HG03097 (cell line): ENCODE results near the gene UBL5.

Experiments used
- ATAC-seq: cut with Tn5 transposase; IDR thresholded peaks from one replicate; pipeline ENCODE4 v1.9.1; 2021; ENCODE audit not compliant: unreplicated experiment, low FRiP score

UBL5 gene

GRCh38 chr19:9848762-9849161 is 21.0 kb downstream of the UBL5 start:
- ATAC-seq, result no peak

GRCh38 chr19:9849791-9850190 is 22.1 kb downstream of the UBL5 start:
- ATAC-seq, result no peak

- no peak for ATAC-seq
Measured at GRCh38 chr19:9850235-9850959, 22.7 kb downstream of the UBL5 start.

- no peak for ATAC-seq
Measured at GRCh38 chr19:9854282-9854846, 26.6 kb downstream of the UBL5 start.

GRCh38 chr19:9856609-9857008 is 28.9 kb downstream of the UBL5 start:
- ATAC-seq, result no peak

DNA sequence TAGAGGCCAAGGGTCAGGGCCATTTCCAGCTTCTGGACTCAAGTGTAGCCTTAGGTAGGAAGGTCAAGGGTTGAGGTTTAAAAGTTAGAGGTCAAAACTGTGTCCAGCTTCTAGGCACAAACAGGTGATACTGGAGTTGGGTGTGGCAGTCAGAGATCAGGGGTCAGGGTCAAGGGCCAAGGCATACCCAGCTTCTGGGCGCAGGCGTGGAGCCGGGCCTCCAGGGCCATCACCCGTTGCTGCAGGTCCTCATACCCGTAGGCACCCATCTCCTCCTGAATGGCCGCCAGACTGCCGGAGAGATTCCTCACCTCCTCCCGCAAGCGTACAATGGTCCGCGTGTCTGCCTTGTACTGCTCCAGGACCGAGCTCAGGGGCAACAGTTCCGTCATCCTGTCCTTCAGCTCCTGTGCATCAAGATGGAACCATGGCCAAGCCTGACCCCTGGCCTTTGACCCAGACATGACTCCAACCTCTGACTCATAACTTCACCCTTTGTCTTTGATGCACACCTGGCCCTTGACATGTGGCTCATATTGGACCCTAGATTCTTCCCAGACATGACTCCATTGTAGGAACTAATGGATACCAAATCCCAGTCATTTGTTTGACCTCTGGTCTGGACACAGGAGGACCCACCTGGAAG is 29.5 kb downstream of the UBL5 start:
- no peak for ATAC-seq

GRCh38 chr19:9857920-9858746 is 30.4 kb downstream of the UBL5 start:
- no peak for ATAC-seq

DNA sequence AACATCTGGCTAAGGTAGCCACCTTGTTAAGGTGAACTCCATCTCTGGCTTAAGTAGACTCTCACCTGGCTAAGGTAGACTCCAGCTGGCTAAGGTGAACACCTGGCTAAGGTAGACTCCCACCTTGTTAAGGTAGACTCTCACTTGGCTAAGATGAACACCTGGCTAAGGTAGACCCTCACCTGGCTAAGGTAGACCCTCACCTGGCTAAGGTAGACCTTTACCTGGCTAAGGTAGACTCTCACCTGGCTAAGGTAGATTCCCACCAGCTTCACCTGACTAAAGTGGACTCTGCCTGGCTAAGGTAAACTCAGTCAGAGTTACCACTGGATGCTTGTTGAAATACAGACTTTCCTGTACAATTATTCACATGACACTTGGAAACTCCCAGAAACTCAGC is 31.0 kb downstream of the UBL5 start:
- ATAC-seq, result no peak

- ATAC-seq, result no peak
Measured at GRCh38 chr19:9860407-9860806, 32.7 kb downstream of the UBL5 start.

DNA sequence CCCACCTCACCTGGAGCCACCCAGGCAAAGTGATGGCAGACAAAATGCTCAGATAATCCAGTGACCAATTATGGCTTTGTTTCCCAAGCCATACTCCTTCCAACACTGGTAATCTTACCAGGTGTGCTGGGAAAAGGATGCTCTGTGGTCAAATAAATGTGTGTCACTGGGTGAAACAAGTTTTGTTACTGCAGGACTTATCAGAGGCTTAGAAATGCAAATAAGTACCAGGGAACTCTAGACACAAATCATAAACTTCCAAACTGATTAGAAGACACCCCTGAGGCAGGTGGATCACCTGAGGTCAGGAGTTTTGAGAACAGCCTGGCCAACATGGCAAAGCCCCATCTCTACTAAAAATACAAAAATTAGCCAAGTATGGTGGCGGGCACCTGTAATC is 33.8 kb downstream of the UBL5 start:
- no peak for ATAC-seq

DNA sequence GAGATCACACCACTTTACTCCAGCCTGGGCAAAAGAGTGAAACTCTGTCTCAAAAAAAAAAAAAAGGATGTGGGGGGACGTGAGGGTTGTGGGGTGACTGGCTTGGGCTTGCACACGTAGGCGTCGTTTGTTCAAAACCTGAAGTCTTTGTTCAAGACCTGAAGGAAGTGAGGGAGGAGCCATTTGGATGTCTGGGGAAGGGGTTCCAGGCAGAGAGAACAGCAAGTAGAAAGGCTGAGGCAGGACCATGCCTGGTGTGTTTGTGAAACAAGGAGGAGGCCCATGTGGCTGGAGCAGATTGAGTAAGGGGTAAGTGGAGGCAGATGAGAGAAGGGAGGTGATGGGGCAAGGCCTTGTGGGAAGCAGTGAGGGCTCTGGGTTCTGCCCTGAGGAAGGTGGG is 35.2 kb downstream of the UBL5 start:
- no peak for ATAC-seq

DNA sequence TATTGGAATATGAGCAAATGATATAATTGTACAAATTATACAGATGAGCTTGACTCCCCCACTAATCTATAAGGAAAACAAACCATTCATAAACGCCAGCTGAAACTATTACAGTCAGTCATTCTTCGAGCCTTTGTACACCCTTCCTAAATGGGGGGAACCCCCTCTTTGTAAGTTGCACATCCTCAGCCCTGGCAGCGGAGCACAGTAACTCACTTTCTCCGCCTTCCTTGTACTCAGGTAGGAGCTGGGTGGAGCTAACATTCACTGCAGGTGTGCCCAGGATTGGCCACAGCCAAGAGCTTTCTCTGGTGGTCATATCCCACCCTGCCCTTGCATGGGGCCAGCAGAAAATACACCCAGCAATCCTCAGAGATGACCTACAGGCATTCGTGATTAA is 36.0 kb downstream of the UBL5 start:
- no peak for ATAC-seq

DNA sequence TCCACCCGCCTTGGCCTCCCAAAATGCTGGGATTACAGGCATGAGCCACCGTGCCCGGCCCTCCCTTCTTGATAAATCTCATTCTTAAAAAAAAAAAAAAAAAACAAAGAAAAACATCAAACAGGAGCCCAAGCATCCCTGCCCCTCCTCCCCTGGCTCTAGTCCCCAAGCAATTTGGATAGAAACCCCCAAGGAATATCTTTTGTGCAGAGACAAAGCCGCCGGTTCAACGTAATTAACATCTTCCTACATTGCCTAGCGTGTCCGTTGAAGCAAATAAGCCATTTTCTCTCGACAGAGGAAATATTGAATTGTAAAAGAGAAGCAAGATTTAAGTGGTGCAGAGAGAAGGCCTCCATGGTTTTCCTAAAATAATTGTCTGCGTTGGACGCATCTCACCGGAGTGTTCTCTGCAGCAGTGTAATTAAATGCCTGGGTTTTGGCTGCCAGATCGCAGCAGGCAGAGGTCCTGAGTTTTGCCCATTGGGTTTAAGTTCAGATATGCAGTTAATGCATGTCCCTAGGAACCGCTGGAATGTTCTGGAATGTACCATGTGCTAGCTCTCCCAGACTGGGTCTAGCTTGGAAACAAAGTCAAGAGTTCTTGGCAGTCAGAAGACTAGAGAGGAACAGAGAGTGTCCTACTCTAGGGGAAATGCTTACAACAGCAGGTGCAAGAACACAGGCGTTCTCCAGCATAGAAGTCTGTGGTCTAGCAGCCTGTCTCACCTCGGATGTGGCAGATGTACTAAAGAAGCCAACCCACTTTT is 38.2 kb downstream of the UBL5 start:
- no peak for ATAC-seq

GRCh38 chr19:9868983-9869617 is 41.4 kb downstream of the UBL5 start:
- no peak for ATAC-seq

DNA sequence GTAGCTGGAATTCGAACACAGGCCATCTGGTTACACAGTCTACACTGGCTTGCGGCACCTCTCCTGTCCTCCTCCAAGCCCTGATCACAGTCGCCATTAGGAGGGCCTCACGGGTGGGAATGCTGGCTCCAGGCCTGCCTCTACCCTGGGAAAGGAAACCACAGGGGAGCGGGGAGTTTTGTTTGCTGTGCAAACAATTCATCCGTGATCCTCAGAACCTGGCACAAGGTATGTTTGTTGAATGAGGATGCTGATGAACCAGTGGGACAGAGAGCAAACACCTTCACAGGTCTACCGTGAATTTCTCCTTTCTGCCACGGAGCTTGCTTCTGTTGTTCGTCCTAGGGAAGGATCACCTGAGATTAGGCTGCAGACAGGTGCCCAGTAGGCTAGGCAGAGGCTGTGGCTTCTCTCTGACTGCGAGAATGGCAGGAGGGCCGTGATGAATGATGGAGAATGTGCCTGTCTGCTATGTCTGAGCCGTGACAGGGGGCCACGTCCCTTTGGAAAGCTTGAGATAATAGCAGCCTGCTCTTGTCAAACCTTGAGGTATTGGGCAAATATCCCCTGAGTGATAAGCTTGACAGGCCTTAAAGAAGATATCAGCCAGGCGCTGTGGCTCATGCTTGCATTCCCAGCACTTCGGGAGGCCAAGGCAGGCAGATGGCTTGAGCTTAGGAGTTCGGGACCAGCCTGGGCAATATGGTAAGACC is 44.1 kb downstream of the UBL5 start:
- no peak for ATAC-seq

DNA sequence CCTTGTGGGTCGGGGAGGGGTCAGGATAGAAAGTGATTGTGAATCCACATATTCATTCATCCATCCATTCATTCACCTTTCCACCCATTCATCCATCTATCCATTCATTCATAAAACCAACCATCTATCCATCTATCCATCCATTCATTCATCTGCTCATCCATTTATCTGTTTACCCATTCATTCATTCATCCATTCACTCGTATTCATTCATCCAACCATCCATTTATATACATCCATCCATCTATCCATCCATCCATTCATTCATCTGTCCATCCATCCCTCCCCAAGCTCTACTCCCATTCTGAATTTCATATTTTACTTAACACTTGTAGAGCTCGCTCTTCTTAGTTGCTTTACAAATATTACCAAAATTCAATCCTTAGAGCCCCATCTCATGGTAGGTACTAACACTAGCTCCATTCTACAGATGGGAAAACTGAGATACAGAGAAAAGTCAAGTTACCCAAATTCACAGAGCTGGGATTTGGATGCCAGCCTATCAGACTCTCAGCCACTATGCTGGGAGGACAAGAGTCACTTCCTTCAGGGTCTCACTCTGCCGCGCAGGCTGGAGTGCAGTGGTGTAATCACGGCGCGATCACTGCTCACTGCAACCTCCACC is 45.0 kb downstream of the UBL5 start:
- ATAC-seq, result no peak

DNA sequence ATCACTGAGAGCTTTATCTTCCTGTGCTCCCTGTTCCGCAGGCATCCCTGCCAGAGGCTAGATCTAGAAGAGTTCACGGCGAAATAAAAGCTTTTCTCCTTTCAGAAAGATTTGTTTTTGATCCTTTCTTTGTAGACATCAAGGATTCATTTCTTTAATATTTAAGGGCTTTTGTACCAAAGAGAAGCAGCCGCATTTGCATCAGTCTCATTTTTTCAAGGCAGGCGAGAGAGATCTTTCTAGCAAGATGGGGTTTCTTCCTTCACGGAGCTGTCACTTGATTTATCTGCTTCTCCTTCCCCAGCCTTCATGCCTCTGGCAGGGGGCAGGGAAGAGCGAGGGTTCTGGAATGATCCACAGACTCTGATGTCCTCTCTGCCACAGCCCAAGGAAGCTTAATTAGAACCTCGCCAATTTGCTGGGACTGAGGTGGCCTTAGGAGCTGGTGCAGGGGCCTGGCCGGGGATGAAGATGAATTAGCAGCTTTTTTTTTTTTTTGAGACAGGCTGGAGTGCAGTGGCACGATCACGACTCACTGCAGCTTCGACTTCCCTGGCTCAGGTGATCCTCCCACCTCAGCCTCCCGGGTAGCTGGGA is 47.4 kb downstream of the UBL5 start:
- no peak for ATAC-seq

DNA sequence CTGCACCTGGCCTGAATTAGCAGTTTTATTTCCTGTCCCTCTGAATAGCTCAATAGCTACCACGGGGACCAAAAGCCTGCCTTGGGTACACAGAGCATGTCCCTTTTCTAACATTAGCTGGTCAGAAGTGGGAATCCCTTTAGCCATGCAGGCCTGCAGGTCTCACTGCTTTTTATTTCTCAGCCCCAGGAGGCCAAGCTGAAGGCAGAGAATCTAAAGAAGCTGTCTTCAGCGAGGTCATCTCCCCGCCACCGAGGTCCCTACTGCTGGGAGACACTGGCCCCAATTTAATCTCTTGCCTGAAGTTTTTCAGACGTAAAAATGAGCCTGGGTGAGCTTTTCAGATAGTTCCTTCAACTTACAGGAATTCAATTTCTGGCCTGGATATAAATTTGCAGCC is 48.1 kb downstream of the UBL5 start:
- no peak for ATAC-seq
